ENCODE results near the gene GTF2F1.

DNA sequence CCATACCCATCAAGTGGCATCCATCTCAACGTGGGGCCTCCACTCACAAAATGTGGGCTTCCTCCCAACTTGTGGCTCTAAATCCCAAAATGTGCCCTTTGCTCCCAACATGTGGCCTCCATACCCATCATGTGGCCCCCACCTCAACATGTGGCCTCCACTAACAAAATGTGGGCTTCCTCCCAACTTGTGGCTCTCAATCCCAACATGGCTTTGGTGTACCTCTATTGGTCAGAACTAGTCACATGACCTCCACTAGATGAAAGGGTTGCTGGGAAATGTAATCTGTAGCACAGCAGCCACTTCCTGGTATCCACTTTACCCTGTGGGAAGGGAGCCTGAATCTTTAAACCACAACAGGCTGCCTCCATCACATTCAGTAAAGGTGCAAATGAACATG lies 49.5 kb downstream of the GTF2F1 start:
- TF ChIP-seq EZH2 (IDR thresholded peaks at IDR 0.05; ENCODE audit: insufficient read depth, poor library complexity, severe bottlenecking) (no peak), EZH2phosphoT487 (IDR thresholded peaks at IDR 0.05; ENCODE audit: insufficient read depth, low read depth) (no peak)

Data from GM23248 (cell line).